Stimulated activated CD4-positive, alpha-beta T cell treated with anti-CD3 and anti-CD28 coated beads, Interleukin-12 subunit alpha, Interleukin-12 subunit beta, amount 100 ng/mL, for 4 hours (primary cell): ENCODE measurements around the gene SFXN3.

Experiments
- DNase-seq: peaks from one replicate; pipeline ENCODE4 v3.0.0-alpha.2; 2020

SFXN3 gene

DNA sequence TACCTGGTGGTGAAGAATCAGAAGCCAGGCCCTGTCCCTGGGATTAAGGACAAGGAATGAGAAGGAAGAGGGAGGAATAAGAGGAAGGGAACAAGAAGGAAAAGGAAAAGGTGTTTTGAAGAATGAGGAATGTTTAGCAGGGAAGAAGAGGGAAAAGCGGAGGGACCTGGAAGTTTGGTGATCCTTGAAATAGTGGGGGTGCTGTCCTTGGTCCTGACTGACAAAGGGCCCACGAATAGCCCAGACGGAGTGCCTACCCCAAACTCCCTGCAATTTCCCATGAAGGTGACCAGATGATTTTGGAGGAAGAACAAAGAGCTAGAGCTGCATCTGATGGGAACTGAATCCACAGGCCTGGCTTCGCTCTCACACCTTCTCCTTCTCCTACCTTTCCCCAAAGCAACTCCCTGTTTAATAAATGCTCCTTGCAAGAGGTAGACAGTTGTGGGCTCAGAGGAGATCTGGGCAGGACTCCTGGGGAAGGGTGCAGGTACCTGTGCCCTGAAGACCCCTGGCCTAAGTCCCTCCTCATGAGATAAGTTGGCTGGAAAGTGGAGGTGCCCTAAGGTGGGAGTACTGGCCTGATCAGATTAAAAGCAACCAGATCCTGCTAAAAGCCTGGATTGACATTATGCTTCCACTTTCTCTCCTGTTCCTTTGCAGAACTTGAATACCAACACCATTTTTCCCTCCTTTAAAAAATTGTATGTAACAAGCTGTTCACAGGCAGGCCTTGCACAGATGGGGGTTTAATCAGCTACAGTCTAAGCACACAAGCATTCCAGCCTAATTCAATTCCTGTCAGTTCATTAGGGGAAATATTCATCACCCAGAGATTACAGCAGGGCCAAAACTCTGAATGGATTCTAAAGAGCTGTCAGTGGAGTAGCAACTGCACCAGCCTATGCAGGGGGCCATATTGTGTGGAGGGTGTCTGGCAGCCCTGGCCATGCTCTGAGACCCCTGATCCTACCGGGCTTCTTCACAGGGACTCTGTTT, 50.2 kb downstream of the SFXN3 start:
- DNase-seq = no peak

DNA sequence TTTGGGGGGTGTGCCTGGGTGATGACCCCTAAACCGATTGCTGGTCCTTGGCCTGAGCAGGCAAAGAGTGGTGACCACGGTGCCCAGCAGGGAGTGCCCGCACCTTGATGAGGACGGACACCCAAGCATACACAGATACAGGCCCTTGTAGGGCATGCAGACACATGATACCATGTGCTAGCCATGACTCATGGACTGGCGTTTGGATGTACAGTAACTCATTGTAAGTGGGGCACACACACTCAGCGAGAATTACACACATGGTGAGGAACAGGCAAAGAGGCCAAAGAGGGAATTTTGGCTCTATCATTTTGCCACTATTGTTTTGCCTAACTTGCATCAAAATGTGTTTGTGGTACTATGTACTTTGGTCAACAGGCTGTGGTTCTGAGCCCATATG, 54.8 kb downstream of the SFXN3 start:
- no peak for DNase-seq

DNA sequence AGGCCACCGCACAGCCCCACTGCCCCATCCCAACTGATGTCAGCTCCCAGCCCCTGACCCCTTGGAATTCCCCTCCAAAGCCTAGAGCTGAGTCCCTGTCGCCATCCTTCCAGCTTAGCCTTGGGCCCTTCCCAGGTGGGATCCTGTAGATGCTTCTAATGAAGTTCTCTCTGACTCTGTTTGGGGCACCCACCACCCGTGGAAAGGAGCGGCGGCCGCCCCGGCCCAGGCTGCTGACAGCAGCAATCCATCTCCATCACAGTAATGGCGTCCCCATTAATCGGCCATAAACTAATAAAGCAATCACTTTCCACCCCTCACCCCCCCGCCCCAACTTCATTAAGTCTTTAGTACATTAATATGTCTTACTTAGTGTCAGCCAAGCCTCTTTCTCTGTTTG, 56.3 kb downstream of the SFXN3 start:
- no peak for DNase-seq

DNA sequence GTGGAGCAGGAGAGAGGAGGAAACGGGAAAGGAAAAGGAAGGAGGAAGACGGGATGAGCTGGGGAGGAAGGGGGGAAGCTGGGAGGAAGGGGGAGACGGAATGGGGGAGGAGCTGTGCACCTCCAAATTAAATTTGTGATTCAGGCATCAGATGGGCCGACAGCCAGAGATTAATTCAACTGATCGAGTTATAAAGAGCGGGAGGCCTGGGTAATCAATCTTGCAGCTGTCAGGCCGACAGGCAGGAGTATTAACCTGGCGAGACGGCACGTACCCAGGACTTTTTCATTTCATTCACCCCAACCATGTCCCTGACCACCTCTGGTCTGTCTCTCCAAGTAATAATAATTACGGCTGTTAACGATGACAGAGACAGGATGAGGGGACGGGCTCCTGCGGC, 56.9 kb downstream of the SFXN3 start:
- DNase-seq = no peak

DNA sequence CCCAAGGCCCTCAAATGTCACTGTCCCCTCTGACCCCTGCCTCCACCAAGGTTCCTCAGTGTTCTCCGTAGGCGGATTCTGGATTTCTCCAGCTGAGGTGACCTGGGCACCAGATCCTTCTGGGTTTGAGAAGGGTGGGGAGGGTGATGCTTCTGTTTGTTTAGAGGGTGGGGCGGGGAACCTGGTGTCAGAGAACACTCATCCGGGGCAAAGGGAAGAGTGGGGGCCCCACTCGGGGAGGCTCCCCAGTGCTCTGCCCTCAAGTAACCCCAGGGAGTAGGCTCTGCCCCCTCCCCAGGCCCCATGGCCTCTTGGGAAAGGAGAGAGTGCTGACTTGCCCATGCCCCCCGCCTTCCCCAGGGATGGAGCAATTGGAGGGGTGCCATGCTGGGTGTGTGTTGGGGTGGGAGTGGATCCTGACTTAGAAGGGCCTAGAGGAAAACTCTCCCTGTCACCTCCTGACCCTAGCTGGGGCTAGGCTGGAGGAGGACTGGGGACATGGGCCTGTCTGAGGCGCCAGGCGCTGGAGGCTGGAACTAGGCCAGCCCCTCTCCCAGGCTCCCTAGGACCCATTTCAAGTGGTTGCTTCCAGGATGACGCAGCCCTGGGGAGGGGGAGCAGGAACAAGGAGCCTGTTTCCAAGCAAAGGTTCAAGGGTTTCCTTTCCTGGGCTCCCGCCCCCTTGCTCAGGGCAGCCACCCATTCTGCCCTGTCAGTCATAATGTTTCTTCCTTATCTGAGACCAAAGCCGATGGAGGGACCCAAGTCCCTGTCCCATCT, 58.7 kb downstream of the SFXN3 start:
- no peak for DNase-seq

DNA sequence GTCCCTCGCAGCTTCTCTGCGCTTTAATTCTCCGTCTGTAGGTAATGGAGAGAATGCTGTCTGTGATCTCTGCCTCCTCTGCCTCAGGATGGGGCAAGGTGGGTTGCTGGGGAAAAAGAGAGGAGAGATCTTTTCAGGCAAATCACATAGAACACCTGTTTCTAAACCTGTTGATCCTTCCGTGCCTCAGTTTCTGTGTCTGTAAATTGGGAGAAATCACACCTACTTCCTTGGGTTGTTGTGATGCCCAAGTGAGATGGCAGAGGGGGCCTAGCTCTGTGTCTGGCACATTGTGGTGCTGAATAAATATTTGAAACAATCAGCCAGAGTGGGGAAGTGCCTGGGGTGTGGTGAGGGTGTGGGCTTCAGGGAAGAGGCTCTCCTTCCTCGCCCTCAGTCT, 59.6 kb downstream of the SFXN3 start:
- DNase-seq = no peak
